Fibroblast of lung (primary cell): ENCODE results near the gene SECTM1. TPM values are rescaled to one million over a fixed set of nuclear protein-coding genes. Genes with fewer than 3 reads are reported as not detected.

Experiments used
- DNase-seq, 2 donors: peaks; one replicate each; pipeline versions ENCODE4 v3.0.0 to v3.0.0-alpha.2; 2010; ENCODE audit warnings: low read depth in 2 of 2
- H2AFZ ChIP-seq: 2 replicates; pipeline ENCODE4 v1.5.1; 2012; ENCODE audit warnings: low read length, control low read depth, inconsistent platforms
- H3K27ac ChIP-seq: 2 replicates; pipeline ENCODE4 v1.5.1; 2011; ENCODE audit warnings: low read length, control low read depth; ENCODE audit not compliant: insufficient read depth
- H3K27me3 ChIP-seq: 2 replicates; pipeline ENCODE4 v1.5.1; 2011; ENCODE audit warnings: mild to moderate bottlenecking, low read length; ENCODE audit not compliant: control insufficient read depth, insufficient read depth
- H3K36me3 ChIP-seq: 2 replicates; pipeline ENCODE4 v1.5.1; 2011; ENCODE audit warnings: low read length; ENCODE audit not compliant: control insufficient read depth, insufficient read depth
- H3K4me1 ChIP-seq: 2 replicates; pipeline ENCODE4 v1.5.1; 2011; ENCODE audit warnings: low read length; ENCODE audit not compliant: control insufficient read depth, insufficient read depth; ENCODE audit errors: extremely low read depth
- H3K4me2 ChIP-seq: 2 replicates; pipeline ENCODE4 v1.5.1; 2011; ENCODE audit warnings: low read length, control low read depth; ENCODE audit not compliant: insufficient read depth; ENCODE audit errors: extremely low read depth
- H3K4me3 ChIP-seq, 4 experiments: fragments of 200-600 bp in 1 of 4; sonication (generic) in 1 of 4; replicated peaks in 1 of 4; 2 replicates each; pipeline ENCODE4 v1.5.1; 2011 to 2016; ENCODE audit warnings: low read length in 4 of 4, low read depth in 3 of 4, mild to moderate bottlenecking in 3 of 4, control low read depth in 2 of 4, inconsistent platforms in 1 of 4, mixed read lengths in 1 of 4; ENCODE audit not compliant: insufficient read depth in 1 of 4; ENCODE audit errors: control extremely low read depth in 1 of 4
- H3K79me2 ChIP-seq: 2 replicates; pipeline ENCODE4 v1.5.1; 2012; ENCODE audit warnings: mild to moderate bottlenecking, low read length, inconsistent platforms; ENCODE audit not compliant: control insufficient read depth, insufficient read depth
- H3K9ac ChIP-seq: 2 replicates; pipeline ENCODE4 v1.5.1; 2011; ENCODE audit warnings: mild to moderate bottlenecking, low read length, control low read depth; ENCODE audit not compliant: insufficient read depth
- H3K9me3 ChIP-seq: 2 replicates; pipeline ENCODE4 v1.5.1; 2012; ENCODE audit warnings: low read depth, low read length; ENCODE audit not compliant: control insufficient read depth, insufficient read depth
- H4K20me1 ChIP-seq: 2 replicates; pipeline ENCODE4 v1.5.1; 2011; ENCODE audit warnings: low read length; ENCODE audit not compliant: control insufficient read depth, insufficient read depth; ENCODE audit errors: extremely low read depth
- CTCF ChIP-seq, 2 donors: IDR thresholded peaks in 1 of 2; conservative IDR thresholded peaks in 1 of 2; 1 replicate in 1 of 2; 2 replicates in 1 of 2; pipeline ENCODE4 v1.5.1; 2011 to 2012; ENCODE audit warnings: low read length in 2 of 2, control low read depth in 1 of 2, inconsistent platforms in 1 of 2, low read depth in 1 of 2, mild to moderate bottlenecking in 1 of 2
- EZH2 ChIP-seq: IDR thresholded peaks from 2 replicates; pipeline ENCODE4 v1.5.1; 2012; ENCODE audit warnings: low read length, control low read depth, mild to moderate bottlenecking; ENCODE audit errors: missing control alignments
- polyA plus RNA-seq, 2 donors: library from polyadenylated mRNA; depleted of rRNA in 1 of 2; stranded (reverse) in 1 of 2; unstranded in 1 of 2; fragments of >200 nt; gene quantifications; 2 replicates each; pipeline ENCODE4 v1.2.1, GENCODE V29; 2011 to 2012; ENCODE audit warnings: missing spikeins in 1 of 2
- total RNA-seq: library from RNA; depleted of rRNA; stranded (reverse); fragments of >200 nt; gene quantifications from 2 replicates; pipeline ENCODE4 v1.2.1, GENCODE V29; 2014

SECTM1 gene
- total and polyA plus RNA-seq, 2 donors (not counting 1 experiment from before 2014, with no cell fraction given), result 17.3 to 17.5 TPM

GRCh38 chr17:82351713-82352488 lies 18.3 kb upstream of the SECTM1 start:
- DNase-seq, result peak; percentile 71 to 90
- H3K27me3 ChIP-seq, result peaks cover 9% of the 10 kb centered on the region
- no peak overlapping the region for H3K4me3 ChIP-seq
- no peaks in the 10 kb centered on the region for H3K79me2 ChIP-seq
- H3K36me3 ChIP-seq, result no peaks in the 10 kb centered on the region
- H3K4me1 ChIP-seq, result peaks cover 5% of the 10 kb centered on the region
- H4K20me1 ChIP-seq, result no peaks in the 10 kb centered on the region
- no peak for TF ChIP-seq EZH2
- TF ChIP-seq CTCF (conservative IDR thresholded peaks at IDR 0.05 in 1 of 2, IDR thresholded peaks at IDR 0.05 in 1 of 2; ENCODE audit: low read depth in 1 of 2, low read length in 2 of 2), result peak; percentile 81 to 90
- H3K4me2 ChIP-seq, result no peak overlapping the region
- H3K27ac ChIP-seq, result no peak overlapping the region
- no peak overlapping the region for H3K9ac ChIP-seq
- no peak overlapping the region for H2AFZ ChIP-seq
- no peaks in the 10 kb centered on the region for H3K9me3 ChIP-seq

- H3K27ac ChIP-seq, result no peak overlapping the region
- H3K4me2 ChIP-seq, result no peak overlapping the region
- H3K27me3 ChIP-seq, result peaks cover 8% of the 10 kb centered on the region
- H3K9me3 ChIP-seq, result no peaks in the 10 kb centered on the region
- H3K4me1 ChIP-seq, result peaks cover 5% of the 10 kb centered on the region
- no peaks in the 10 kb centered on the region for H4K20me1 ChIP-seq
- DNase-seq, result no peak
- no peak overlapping the region for H3K4me3 ChIP-seq
- H2AFZ ChIP-seq, result no peak overlapping the region
- H3K9ac ChIP-seq, result no peak overlapping the region
- TF ChIP-seq CTCF (conservative IDR thresholded peaks at IDR 0.05 in 1 of 2, IDR thresholded peaks at IDR 0.05 in 1 of 2; ENCODE audit: low read depth in 1 of 2, low read length in 2 of 2) (no peak), EZH2 (no peak)
- H3K36me3 ChIP-seq, result no peaks in the 10 kb centered on the region
- H3K79me2 ChIP-seq, result no peaks in the 10 kb centered on the region
Observed at GRCh38 chr17:82351254-82351712, 17.7 kb upstream of the SECTM1 start.

GRCh38 chr17:82350182-82351030 lies 16.8 kb upstream of the SECTM1 start:
- Histone ChIP-seq H3K9me3 (no peaks in the 10 kb centered on the region), H3K36me3 (no peaks in the 10 kb centered on the region), H3K79me2 (no peaks in the 10 kb centered on the region), H3K4me2 (no peak overlapping the region), H3K4me3 (no peak overlapping the region), H3K27me3 (peaks cover 6% of the 10 kb centered on the region), H3K4me1 (no peaks in the 10 kb centered on the region), H3K27ac (no peak overlapping the region), H2AFZ (no peak overlapping the region), H3K9ac (no peak overlapping the region), H4K20me1 (no peaks in the 10 kb centered on the region)
- no peak for DNase-seq
- TF ChIP-seq EZH2, result no peak
- no peak for TF ChIP-seq CTCF (conservative IDR thresholded peaks at IDR 0.05 in 1 of 2, IDR thresholded peaks at IDR 0.05 in 1 of 2; ENCODE audit: low read depth in 1 of 2, low read length in 2 of 2)
